CD8-positive, alpha-beta memory T cell (primary cell): ENCODE data around the gene PDE9A. TPM values are rescaled to one million over a fixed set of nuclear protein-coding genes. Genes with fewer than 3 reads are reported as not detected.

Experiments
- CTCF ChIA-PET: fragments of 350-600 bp; sonication (Branson Sonifier 250); formaldehyde crosslinking; loops from one replicate; lab custom pipeline; 2021; ENCODE audit warnings: antibody characterized with exemption; lab: Charles Lee
- POLR2A ChIA-PET: fragments of 350-600 bp; sonication (Branson Sonifier 250); formaldehyde crosslinking; loops from one replicate; lab custom pipeline; 2021; ENCODE audit warnings: antibody characterized with exemption; lab: Charles Lee
- DNase-seq, 5 donors: peaks; one replicate each; pipeline versions ENCODE4 v3.0.0 to v3.0.0-alpha.2; 2020 to 2022; ENCODE audit warnings: mixed read lengths in 1 of 5
- H3K27ac ChIP-seq: one replicate; pipeline ENCODE4 v1.7.0; 2013; ENCODE audit warnings: low read depth, mild to moderate bottlenecking, low read length, moderate library complexity
- H3K27me3 ChIP-seq: 2 replicates; pipeline ENCODE4 v1.7.0; 2013; ENCODE audit warnings: low read length, mild to moderate bottlenecking; ENCODE audit not compliant: insufficient read depth, poor library complexity, severe bottlenecking
- H3K36me3 ChIP-seq: 2 replicates; pipeline ENCODE4 v1.7.0; 2013; ENCODE audit warnings: mild to moderate bottlenecking, low read length, moderate library complexity; ENCODE audit not compliant: insufficient read depth
- H3K4me1 ChIP-seq: 2 replicates; pipeline ENCODE4 v1.7.0; 2013; ENCODE audit warnings: mild to moderate bottlenecking, low read length, moderate library complexity; ENCODE audit not compliant: insufficient read depth
- H3K4me3 ChIP-seq: 2 replicates; pipeline ENCODE4 v1.7.0; 2013; ENCODE audit warnings: mild to moderate bottlenecking, low read length
- H3K9me3 ChIP-seq: 2 replicates; pipeline ENCODE4 v1.7.0; 2013; ENCODE audit warnings: mild to moderate bottlenecking, low read length
- H3K27ac Mint-ChIP-seq, 8 donors: one replicate each; pipeline ENCODE4 v1.8.0; 2020 to 2021; ENCODE audit warnings: mixed read lengths in 8 of 8, mild to moderate bottlenecking in 6 of 8, inconsistent platforms in 3 of 8, moderate library complexity in 3 of 8
- H3K27me3 Mint-ChIP-seq, 2 donors: one replicate each; pipeline ENCODE4 v1.8.0; 2020 to 2021; ENCODE audit warnings: mixed read lengths in 2 of 2, mild to moderate bottlenecking in 1 of 2, moderate library complexity in 1 of 2
- H3K36me3 Mint-ChIP-seq, 3 donors: one replicate each; pipeline ENCODE4 v1.8.0; 2020 to 2021; ENCODE audit warnings: mixed read lengths in 3 of 3, inconsistent platforms in 1 of 3, mild to moderate bottlenecking in 1 of 3
- H3K4me1 Mint-ChIP-seq, 3 donors: one replicate each; pipeline ENCODE4 v1.8.0; 2020 to 2021; ENCODE audit warnings: mixed read lengths in 3 of 3, inconsistent platforms in 1 of 3, mild to moderate bottlenecking in 1 of 3
- H3K4me3 Mint-ChIP-seq, 7 donors: one replicate each; pipeline ENCODE4 v1.8.0; 2020 to 2021; ENCODE audit warnings: mixed read lengths in 7 of 7, mild to moderate bottlenecking in 6 of 7, moderate library complexity in 4 of 7, inconsistent platforms in 2 of 7
- H3K9me3 Mint-ChIP-seq, 5 donors: one replicate each; pipeline ENCODE4 v1.8.0; 2020 to 2022; ENCODE audit warnings: mixed read lengths in 5 of 5, mild to moderate bottlenecking in 3 of 5, moderate library complexity in 2 of 5, inconsistent platforms in 1 of 5
- polyA plus RNA-seq: library from polyadenylated mRNA; unstranded; fragments of 300-500 nt; fragmentation: Illumina TruSeq; gene quantifications from one replicate; pipeline ENCODE4 v1.2.3, GENCODE V29; 2021
- total RNA-seq, 2 experiments: library from RNA; stranded (reverse); gene quantifications; one replicate each; pipeline ENCODE4 v1.2.3, GENCODE V29; 2021

The PDE9A gene
- total and polyA plus RNA-seq, 3 experiments from 2014 or later: 1.5 to 2.6 (median 1.7) TPM

- Histone ChIP-seq H3K36me3 (no peaks in the 10 kb centered on the region), H3K9me3 (no peaks in the 10 kb centered on the region), H3K27ac (no peak overlapping the region), H3K4me3 (no peak overlapping the region), H3K27me3 (no peaks in the 10 kb centered on the region), H3K4me1 (no peaks in the 10 kb centered on the region)
- Mint-ChIP-seq H3K4me3 (no peak overlapping the region), H3K27me3 (no peaks in the 10 kb centered on the region), H3K9me3 (no peaks in the 10 kb centered on the region), H3K27ac (peak overlapping the region in 3 of 8 donors; percentile 44 to 87 (median 44)), H3K4me1 (no peaks in the 10 kb centered on the region), H3K36me3 (peaks cover 0 to 4% (median 0%) of the 10 kb centered on the region in 3 donors)
- no peak for DNase-seq
- ChIA-PET POLR2A (no interaction called here), CTCF (interaction anchor here (1.7 kb wide), 1 partner anchor 12 kb away, joined by 6 read pairs; no protein-coding TSS in a partner anchor)
Observed at GRCh38 chr21:42758721-42759593, 105.5 kb downstream of the PDE9A start.

- H3K4me3 ChIP-seq: no peak overlapping the region
- ChIA-PET POLR2A (no interaction called here), CTCF (no interaction called here)
- no peaks in the 10 kb centered on the region for H3K9me3 ChIP-seq
- Mint-ChIP-seq H3K9me3 (no peaks in the 10 kb centered on the region), H3K4me1 (no peaks in the 10 kb centered on the region), H3K27me3 (no peaks in the 10 kb centered on the region), H3K4me3 (no peak overlapping the region), H3K27ac (peak overlapping the region in 1 of 8 donors; percentile 44), H3K36me3 (peaks cover 0 to 4% (median 0%) of the 10 kb centered on the region in 3 donors)
- H3K27me3 ChIP-seq: no peaks in the 10 kb centered on the region
- no peak for DNase-seq
- H3K27ac ChIP-seq: no peak overlapping the region
- H3K4me1 ChIP-seq: no peaks in the 10 kb centered on the region
- H3K36me3 ChIP-seq: no peaks in the 10 kb centered on the region
Observed at GRCh38 chr21:42759594-42759927, 106.1 kb downstream of the PDE9A start.

DNA sequence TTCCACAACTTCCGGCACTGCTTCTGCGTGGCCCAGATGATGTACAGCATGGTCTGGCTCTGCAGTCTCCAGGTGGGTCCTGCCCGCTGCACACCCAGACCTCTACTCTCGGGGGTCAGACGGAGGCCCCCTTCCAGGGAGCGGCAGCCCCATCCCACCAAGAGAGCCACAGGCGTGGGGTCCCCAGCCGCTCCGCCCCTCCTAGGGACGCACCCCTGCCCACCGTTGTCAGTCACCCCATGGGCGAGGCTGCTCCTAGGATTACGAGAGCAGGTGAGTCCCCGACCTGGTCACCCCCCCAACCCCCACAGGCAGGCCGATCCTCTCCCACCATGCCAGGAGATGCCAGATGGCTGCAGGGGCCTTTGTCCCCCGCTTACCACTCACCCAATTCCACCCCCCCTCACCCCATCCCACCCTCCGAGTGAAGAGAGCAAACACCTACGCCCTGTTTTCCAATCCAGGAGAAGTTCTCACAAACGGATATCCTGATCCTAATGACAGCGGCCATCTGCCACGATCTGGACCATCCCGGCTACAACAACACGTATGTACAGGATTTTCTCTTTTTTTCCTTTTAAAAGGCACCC, 107.0 kb downstream of the PDE9A start:
- peaks cover 0 to 4% (median 0%) of the 10 kb centered on the region in 3 donors for H3K36me3 Mint-ChIP-seq
- H3K27me3 Mint-ChIP-seq: no peaks in the 10 kb centered on the region
- Histone ChIP-seq H3K36me3 (no peaks in the 10 kb centered on the region), H3K27me3 (no peaks in the 10 kb centered on the region), H3K27ac (no peak overlapping the region), H3K4me1 (no peaks in the 10 kb centered on the region), H3K9me3 (no peaks in the 10 kb centered on the region), H3K4me3 (no peak overlapping the region)
- no peak overlapping the region for H3K27ac Mint-ChIP-seq
- H3K9me3 Mint-ChIP-seq: no peaks in the 10 kb centered on the region
- POLR2A ChIA-PET: no interaction called here
- no peak overlapping the region for H3K4me3 Mint-ChIP-seq
- H3K4me1 Mint-ChIP-seq: no peaks in the 10 kb centered on the region
- CTCF ChIA-PET: no interaction called here
- no peak for DNase-seq

DNA sequence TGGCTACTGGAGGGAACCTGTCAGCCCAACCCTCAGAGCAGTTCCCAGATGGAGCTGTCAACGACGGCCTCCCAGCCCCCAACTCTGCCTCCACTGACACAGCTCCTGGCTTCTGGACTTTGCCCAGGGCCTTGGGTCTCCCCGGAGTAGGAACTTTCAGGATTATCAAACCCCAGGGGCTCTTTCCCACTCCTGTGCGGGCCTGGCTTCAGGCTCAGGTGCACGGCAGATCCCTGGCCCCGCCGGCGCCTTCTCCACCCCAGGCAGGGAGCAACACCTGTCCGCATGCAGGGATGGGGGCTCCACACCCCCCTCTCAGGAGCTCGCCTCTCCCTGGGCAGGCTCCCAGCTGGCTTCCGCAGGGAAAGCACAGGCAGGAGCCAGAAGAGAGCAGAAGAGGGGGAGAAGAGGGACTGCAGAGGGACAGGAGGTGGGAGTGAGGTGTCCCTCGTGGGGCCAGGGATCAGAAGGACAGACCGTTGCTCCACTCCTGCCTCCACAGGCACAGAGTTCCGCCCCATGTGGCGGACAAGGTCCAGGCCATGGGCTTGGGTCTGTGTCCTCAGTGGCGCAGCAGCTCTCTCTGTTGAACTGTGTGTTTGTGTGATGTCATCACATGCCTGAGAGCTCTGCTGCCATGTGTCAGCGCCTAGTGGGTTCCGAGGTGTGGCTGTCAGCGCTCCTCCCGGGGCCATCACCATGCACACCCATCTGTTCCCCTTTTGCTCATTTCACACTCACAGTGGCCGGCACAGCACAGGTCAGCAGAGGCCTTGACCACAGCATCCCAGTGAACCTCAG, 107.7 kb downstream of the PDE9A start:
- Histone ChIP-seq H3K4me1 (no peaks in the 10 kb centered on the region), H3K9me3 (no peaks in the 10 kb centered on the region), H3K4me3 (no peak overlapping the region), H3K27me3 (no peaks in the 10 kb centered on the region), H3K36me3 (no peaks in the 10 kb centered on the region), H3K27ac (no peak overlapping the region)
- Mint-ChIP-seq H3K9me3 (no peaks in the 10 kb centered on the region), H3K27me3 (no peaks in the 10 kb centered on the region), H3K4me1 (no peaks in the 10 kb centered on the region), H3K27ac (no peak overlapping the region), H3K4me3 (no peak overlapping the region), H3K36me3 (peaks cover 0 to 4% (median 0%) of the 10 kb centered on the region in 3 donors)
- CTCF ChIA-PET: no interaction called here
- POLR2A ChIA-PET: no interaction called here
- peak in 1 of 5 donors; percentile 33 for DNase-seq

- Mint-ChIP-seq H3K4me1 (no peaks in the 10 kb centered on the region), H3K9me3 (no peaks in the 10 kb centered on the region), H3K4me3 (no peak overlapping the region), H3K27me3 (no peaks in the 10 kb centered on the region), H3K27ac (no peak overlapping the region), H3K36me3 (peaks cover 0 to 4% (median 0%) of the 10 kb centered on the region in 3 donors)
- H3K27me3 ChIP-seq: no peaks in the 10 kb centered on the region
- ChIA-PET POLR2A (no interaction called here), CTCF (no interaction called here)
- H3K9me3 ChIP-seq: no peaks in the 10 kb centered on the region
- no peaks in the 10 kb centered on the region for H3K4me1 ChIP-seq
- H3K4me3 ChIP-seq: no peak overlapping the region
- no peaks in the 10 kb centered on the region for H3K36me3 ChIP-seq
- no peak overlapping the region for H3K27ac ChIP-seq
- no peak for DNase-seq
Observed at GRCh38 chr21:42761776-42762335, 108.4 kb downstream of the PDE9A start.

DNA sequence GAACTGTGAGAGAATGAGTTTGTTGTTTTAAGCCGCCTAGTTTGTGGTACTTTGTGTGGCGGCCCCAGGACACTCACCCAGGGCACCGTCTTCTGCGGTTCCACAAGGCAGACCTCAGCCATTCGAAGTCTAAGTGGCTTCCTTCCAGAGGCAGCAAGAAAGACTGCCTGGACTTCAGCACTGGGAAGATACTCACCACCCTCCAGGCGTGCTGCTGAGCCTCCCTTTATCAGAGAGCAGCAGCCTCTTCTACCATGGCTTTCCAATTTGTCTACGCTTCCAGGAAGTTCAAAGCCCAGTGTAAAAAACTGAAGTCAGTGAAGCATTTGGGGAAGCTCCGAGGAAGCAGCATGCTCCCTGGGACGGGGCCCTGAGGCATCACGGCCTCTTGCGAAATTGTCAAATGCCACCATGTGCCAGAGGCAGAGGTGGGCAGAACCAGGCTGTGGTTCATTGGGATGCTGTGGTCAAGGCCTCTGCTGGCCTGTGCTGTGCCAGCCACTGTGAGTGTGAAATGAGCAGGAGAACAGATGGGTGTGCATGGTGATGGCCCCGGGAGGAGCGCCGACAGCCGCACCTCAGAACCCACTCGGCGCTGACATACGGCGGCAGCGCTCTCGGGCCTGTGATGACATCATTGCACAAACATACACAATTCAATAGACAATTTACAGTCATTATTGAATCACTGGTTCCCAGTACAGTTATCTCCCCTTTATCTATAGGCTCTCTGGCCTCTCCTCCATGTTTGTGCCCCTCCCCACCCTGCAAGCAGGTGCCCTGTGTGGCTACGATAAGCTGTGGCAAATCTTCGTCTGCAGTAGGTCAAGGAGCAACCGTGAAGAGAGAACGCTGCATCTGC, 110.4 kb downstream of the PDE9A start:
- ChIA-PET POLR2A (no interaction called here), CTCF (no interaction called here)

GRCh38 chr21:42764443-42764760, 111.0 kb downstream of the PDE9A start:
- Mint-ChIP-seq H3K27ac (no peak overlapping the region), H3K4me1 (no peaks in the 10 kb centered on the region), H3K4me3 (no peak overlapping the region), H3K27me3 (no peaks in the 10 kb centered on the region), H3K9me3 (no peaks in the 10 kb centered on the region), H3K36me3 (peaks cover 4 to 9% (median 6%) of the 10 kb centered on the region in 3 donors)
- H3K27ac ChIP-seq: no peak overlapping the region
- no peak for DNase-seq
- H3K4me3 ChIP-seq: no peak overlapping the region
- H3K36me3 ChIP-seq: peaks cover 5% of the 10 kb centered on the region
- CTCF ChIA-PET: no interaction called here
- POLR2A ChIA-PET: no interaction called here
- no peaks in the 10 kb centered on the region for H3K9me3 ChIP-seq
- no peaks in the 10 kb centered on the region for H3K4me1 ChIP-seq
- H3K27me3 ChIP-seq: no peaks in the 10 kb centered on the region

More for the DNA sequence above, 110.4 kb downstream of the PDE9A start:
- no peak overlapping the region for H3K4me3 Mint-ChIP-seq
- no peaks in the 10 kb centered on the region for H3K4me1 ChIP-seq
- no peak overlapping the region for H3K4me3 ChIP-seq
- peak overlapping the region in 1 of 8 donors; percentile 60 for H3K27ac Mint-ChIP-seq
- H3K9me3 Mint-ChIP-seq: no peaks in the 10 kb centered on the region
- no peaks in the 10 kb centered on the region for H3K36me3 ChIP-seq
- H3K36me3 Mint-ChIP-seq: peaks cover 0 to 6% (median 0%) of the 10 kb centered on the region in 3 donors
- H3K9me3 ChIP-seq: no peaks in the 10 kb centered on the region
- DNase-seq: no peak
- H3K27ac ChIP-seq: no peak overlapping the region
- H3K27me3 Mint-ChIP-seq: no peaks in the 10 kb centered on the region
- no peaks in the 10 kb centered on the region for H3K4me1 Mint-ChIP-seq
- no peaks in the 10 kb centered on the region for H3K27me3 ChIP-seq
